ENCODE measurements around the gene HSPA8.

DNA sequence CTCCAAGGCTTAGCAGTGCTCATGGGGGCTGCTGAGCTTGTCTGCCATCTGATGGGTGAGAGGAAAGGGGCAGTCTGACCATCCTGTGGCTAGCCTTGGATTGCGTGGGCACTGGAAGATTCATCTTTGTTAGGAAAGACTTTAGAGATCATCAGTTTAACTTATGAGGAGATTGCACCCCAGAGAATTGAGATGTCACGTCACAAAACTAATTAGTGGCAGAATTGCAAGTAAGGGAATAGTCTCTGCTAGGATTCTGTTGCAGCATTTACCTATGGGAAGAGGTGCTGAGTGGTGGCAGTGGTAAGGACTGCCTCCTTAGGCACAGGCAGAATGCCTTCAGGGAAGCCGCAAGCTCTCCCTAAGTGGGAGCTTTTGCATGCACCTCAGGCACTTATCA lies 42.8 kb upstream of the HSPA8 start:
- TF ChIP-seq, protein P1, sequence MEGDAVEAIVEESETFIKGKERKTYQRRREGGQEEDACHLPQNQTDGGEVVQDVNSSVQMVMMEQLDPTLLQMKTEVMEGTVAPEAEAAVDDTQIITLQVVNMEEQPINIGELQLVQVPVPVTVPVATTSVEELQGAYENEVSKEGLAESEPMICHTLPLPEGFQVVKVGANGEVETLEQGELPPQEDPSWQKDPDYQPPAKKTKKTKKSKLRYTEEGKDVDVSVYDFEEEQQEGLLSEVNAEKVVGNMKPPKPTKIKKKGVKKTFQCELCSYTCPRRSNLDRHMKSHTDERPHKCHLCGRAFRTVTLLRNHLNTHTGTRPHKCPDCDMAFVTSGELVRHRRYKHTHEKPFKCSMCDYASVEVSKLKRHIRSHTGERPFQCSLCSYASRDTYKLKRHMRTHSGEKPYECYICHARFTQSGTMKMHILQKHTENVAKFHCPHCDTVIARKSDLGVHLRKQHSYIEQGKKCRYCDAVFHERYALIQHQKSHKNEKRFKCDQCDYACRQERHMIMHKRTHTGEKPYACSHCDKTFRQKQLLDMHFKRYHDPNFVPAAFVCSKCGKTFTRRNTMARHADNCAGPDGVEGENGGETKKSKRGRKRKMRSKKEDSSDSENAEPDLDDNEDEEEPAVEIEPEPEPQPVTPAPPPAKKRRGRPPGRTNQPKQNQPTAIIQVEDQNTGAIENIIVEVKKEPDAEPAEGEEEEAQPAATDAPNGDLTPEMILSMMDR (IDR thresholded peaks at IDR 0.05): no peak
- TF ChIP-seq TCF7L2 (IDR thresholded peaks at IDR 0.05; ENCODE audit: low read depth, low read length): no peak
- no peak for TF ChIP-seq POLR2AphosphoS5 (IDR thresholded peaks at IDR 0.05; ENCODE audit: low read depth, low read length)

Data from Panc1 (cell line).